22Rv1 (cell line): ENCODE measurements around the gene JAG2.

Experiments
- H3K27ac ChIP-seq: fragments of 450-650 bp; 2 replicates; pipeline ENCODE4 v1.5.1; 2017
- CTCF ChIP-seq: fragments of 450-650 bp; IDR thresholded peaks from 2 replicates; pipeline ENCODE4 v1.5.1; 2017; ENCODE audit warnings: mild to moderate bottlenecking
- ZFX ChIP-seq: fragments of 450-650 bp; IDR thresholded peaks from 2 replicates; pipeline ENCODE4 v1.6.1; 2017; ENCODE audit warnings: antibody characterized with exemption, borderline replicate concordance

Gene JAG2

GRCh38 chr14:105212541-105213300 is 44.1 kb upstream of the JAG2 start:
- TF ChIP-seq ZFX (no peak), CTCF (no peak)
- no peak overlapping the region for H3K27ac ChIP-seq

- TF ChIP-seq CTCF (no peak), ZFX (no peak)
- no peak overlapping the region for H3K27ac ChIP-seq
Observed at GRCh38 chr14:105211758-105212089, 43.1 kb upstream of the JAG2 start.

GRCh38 chr14:105211086-105211757 is 42.6 kb upstream of the JAG2 start:
- TF ChIP-seq ZFX (no peak), CTCF (no peak)
- no peak overlapping the region for H3K27ac ChIP-seq

- no peak for TF ChIP-seq CTCF
- no peak for TF ChIP-seq ZFX
- no peak overlapping the region for H3K27ac ChIP-seq
Observed at GRCh38 chr14:105210266-105211025, 41.9 kb upstream of the JAG2 start.

- TF ChIP-seq CTCF = no peak
- TF ChIP-seq ZFX = no peak
- H3K27ac ChIP-seq = no peak overlapping the region
Observed at GRCh38 chr14:105209646-105210045, 41.1 kb upstream of the JAG2 start.

- TF ChIP-seq ZFX = no peak
- no peak for TF ChIP-seq CTCF
- H3K27ac ChIP-seq = no peak overlapping the region
Observed at GRCh38 chr14:105209091-105209490, 40.5 kb upstream of the JAG2 start.

GRCh38 chr14:105208738-105209075 is 40.1 kb upstream of the JAG2 start:
- H3K27ac ChIP-seq = no peak overlapping the region
- TF ChIP-seq CTCF (no peak), ZFX (no peak)
